Measurements from ENCODE around the gene NXNL1.

NXNL1 gene

GRCh38 chr19:17419621-17420474 lies 40.9 kb downstream of the NXNL1 start, which contains the start of gene MVB12A:
MVB12A (plus strand) TSS chr19:17420047; CDS start chr19:17420136, 89 bp downstream.
- DNase-seq (ENCODE audit: low read depth in 2 of 2) = peak; percentile 86 to 89

GRCh38 chr19:17419154-17419620 lies 41.5 kb downstream of the NXNL1 start:
- DNase-seq (ENCODE audit: low read depth in 2 of 2) = no peak

- DNase-seq (ENCODE audit: low read depth in 2 of 2) = no peak
Observed at GRCh38 chr19:17418710-17419109, 42.0 kb downstream of the NXNL1 start.

- DNase-seq (ENCODE audit: low read depth in 2 of 2) = no peak
Observed at GRCh38 chr19:17415121-17415520, 45.6 kb downstream of the NXNL1 start.

GRCh38 chr19:17414097-17414496 lies 46.6 kb downstream of the NXNL1 start:
- no peak for DNase-seq (ENCODE audit: low read depth in 2 of 2)

GRCh38 chr19:17411801-17412200 lies 48.9 kb downstream of the NXNL1 start:
- DNase-seq (ENCODE audit: low read depth in 2 of 2) = no peak

- DNase-seq (ENCODE audit: low read depth in 2 of 2) = no peak
Observed at GRCh38 chr19:17409990-17410389, 50.7 kb downstream of the NXNL1 start.

- no peak for DNase-seq (ENCODE audit: low read depth in 2 of 2)
Observed at GRCh38 chr19:17406887-17407196, 53.9 kb downstream of the NXNL1 start.

- DNase-seq (ENCODE audit: low read depth in 2 of 2) = no peak
Observed at GRCh38 chr19:17406046-17406886, 54.5 kb downstream of the NXNL1 start.

Data from stimulated activated CD4-positive, alpha-beta T cell treated with anti-CD3 and anti-CD28 coated beads, Interleukin-1b, Interleukin-23, amount 100 ng/mL, for 1 hour (primary cell).